HUDEP-2 (cell line): ENCODE measurements around the gene ARFGAP1.

ENCODE experiments used
- DNase-seq, 76 experiments: peaks; one replicate each; lab custom pipeline; 2025; ENCODE audit not compliant: unreplicated experiment in 76 of 76; lab: John Stamatoyannopoulos, UW

Gene ARFGAP1

DNA sequence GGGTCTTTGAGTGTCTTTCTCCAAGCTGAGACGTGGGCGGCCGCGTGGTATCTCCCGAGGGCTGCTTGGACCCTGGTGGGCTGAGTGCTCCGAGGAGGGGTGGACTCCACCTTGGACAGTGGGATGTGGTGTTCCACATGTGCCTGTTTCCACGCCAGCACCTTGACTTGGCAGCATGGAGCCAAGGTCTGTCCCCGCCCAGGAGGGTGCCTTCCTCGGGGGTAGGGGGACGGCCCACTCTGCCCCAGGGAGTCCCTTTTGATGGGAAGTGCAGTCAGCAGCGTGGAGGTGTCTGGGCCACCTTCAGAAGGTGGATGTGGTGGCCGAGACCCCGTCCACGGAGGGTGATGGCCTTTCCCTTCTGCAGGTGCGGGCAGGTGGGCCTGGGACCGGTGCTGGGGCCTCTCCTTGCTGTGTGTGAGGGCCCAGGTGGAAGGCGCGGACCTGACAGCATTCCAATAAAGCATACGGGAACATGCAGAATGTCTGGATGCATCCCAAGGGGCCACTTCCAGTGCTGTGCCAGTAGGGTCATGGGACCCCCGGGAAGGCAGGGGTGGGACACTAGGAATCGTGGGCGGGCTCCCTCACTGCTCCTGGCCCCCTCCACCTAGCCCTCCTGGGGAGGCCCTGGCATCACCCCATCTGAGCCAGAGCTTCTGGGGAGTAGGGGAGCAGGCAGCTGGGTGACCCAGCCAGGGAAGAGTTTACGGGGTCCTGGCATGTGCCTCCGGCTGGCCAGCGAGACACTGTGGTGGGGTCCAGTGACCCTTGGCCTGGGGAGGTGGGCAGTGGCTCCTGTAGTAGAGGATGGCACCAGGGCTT, 16.9 kb downstream of the ARFGAP1 start:
- no peak for DNase-seq

DNA sequence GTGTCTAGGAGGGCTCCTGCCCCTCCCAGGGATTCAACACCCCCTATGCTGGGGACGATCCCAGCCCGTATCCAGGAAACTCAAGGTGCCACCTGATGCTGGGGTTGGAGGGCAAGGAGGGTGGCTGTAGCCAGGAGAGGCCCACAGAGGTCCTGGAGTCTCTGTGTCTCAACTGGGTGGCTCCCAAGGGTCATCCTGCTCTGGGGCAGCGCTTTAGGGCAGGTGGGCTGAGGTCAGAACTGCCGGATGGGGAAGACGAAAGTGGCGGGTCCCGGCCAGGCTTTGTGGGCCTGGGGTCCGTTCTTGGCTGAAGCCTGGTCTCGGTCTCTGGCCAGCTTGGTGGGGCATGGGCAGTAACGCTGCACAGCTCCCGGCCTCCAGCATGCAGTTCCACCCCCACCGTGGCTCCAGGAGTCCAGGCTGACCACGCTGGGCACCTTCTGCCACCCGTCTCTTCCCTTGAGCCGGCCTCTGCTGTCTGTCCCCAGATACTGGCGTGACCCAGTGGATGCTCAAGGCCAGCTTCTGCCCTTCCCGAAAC, 17.6 kb downstream of the ARFGAP1 start:
- no peak for DNase-seq

DNA sequence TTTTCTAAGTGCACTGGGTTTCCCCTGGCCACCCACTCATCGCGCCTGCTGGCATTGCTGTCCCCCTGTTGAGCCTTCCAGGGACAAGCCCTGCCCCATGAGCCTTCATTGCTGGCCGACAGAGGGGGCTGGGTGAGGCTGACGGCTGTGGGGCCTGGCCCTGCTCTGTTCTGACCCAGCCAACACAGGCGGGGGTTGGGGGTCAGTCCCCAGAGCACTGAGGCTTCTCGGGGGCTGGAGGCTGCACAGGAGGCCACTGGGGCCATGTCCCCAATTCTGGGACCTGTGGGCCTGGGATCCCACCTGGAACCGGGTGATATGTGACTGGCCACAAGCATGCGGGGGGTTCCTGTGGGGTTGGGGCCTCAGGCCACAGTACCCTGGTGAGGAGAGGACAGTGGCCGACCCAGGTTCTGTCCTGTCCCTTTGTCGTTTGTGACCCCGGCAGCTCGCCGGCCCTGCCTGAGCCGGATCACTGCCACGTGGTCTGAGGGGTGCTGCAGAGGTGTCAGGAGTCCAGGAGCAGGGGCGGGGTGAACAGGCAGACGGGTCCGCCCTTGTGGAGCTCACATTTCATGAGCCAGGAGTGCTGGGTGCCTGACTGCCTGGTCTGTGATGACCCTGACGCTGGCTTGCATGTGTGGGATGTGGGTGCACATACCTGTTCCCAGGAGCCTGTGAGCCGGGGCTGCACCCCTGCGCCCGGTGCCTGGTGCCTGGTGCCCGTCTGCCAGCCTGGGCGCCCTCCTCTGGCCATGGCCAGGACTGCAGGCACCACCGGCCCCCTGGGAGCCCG, 18.3 kb downstream of the ARFGAP1 start:
- peak in 51 of 76 experiments; percentile 3 to 63 (median 33) for DNase-seq

DNA sequence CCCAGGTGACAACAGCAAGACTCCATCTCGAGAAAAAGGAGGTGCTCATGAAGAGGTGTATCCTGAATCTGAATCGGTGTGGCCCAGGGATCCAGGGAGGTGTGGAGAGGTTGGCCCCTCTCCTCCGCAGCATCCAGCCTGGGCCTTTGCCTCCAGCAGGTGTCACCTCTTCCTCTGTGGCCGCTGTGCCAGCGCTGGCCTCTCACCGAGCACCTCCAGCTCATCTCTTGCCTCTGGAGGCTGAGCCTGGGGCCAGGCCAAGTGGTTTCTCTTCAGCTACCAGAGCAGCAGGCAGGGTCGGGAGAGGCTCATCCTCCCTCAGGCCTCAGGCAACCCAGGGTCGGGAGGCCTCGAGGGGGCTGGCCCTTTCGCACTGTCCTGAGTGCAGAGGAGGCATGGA, 19.2 kb downstream of the ARFGAP1 start:
- no peak for DNase-seq

DNA sequence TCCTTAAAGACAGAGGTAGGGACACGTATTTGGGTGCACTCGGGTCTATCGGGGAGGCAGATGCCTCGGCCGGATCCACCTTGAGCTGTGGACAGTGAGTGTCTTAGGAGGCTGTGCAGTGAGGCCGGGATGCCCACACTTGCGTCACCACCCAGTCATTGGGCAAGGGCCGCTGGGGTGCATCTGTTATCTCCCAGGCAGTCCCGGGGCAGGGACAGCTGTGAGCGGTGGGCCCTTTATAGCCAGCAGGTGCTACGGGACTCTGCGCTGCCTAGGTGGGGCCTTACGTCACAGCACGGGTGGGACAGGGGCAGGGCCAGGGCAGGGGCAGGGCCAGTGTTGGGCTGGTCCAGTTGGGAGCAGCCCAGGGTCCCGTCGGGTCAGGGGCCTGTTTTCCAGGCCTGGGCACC, 19.7 kb downstream of the ARFGAP1 start:
- DNase-seq: no peak

DNA sequence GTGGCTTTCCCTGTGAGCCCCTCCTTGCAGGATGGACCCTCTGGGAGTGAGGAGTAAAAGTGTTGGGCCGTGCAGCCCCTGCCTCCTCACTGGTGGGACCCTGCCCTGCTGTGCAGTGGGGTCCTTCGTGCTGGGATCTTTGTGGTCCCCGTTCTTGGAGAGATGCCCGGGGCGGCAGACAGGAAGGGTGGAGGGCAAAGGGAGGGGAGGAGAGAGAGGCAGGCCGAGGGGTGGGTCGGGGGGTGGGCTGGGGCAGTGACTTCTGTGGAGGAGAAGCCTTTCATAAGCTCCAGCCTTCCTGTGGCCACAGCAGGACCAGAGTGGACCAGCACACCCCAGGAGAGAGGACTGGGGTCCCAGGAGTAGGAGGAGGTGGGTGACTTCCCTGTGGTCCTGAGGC, 20.3 kb downstream of the ARFGAP1 start, which contains the start of gene COL20A1:
TSS of gene COL20A1 (plus strand) at position 283 of the 400 bp plus-strand sequence. CDS start 1,922 bp downstream, outside the sequence.
- DNase-seq: no peak

DNA sequence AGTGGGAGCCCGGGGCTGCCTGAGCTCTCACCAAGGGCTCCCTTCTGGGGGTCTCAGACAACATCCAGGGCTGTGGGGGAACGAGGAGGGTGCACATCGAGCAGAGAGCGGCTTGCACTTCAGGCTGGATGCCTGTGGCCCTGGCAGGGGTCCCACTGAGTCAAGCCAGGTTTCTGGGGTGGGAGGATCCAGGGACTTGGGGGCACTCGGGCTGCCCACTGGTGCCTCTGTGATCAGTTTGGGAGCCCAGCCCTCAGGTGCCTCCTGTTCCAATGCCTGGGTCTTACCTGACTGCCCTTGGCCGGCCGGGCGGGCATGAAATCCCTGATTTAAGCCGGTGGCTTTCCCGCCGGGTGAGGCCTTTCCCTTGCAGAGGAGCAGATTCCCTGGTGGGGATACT, 20.8 kb downstream of the ARFGAP1 start:
- no peak for DNase-seq

DNA sequence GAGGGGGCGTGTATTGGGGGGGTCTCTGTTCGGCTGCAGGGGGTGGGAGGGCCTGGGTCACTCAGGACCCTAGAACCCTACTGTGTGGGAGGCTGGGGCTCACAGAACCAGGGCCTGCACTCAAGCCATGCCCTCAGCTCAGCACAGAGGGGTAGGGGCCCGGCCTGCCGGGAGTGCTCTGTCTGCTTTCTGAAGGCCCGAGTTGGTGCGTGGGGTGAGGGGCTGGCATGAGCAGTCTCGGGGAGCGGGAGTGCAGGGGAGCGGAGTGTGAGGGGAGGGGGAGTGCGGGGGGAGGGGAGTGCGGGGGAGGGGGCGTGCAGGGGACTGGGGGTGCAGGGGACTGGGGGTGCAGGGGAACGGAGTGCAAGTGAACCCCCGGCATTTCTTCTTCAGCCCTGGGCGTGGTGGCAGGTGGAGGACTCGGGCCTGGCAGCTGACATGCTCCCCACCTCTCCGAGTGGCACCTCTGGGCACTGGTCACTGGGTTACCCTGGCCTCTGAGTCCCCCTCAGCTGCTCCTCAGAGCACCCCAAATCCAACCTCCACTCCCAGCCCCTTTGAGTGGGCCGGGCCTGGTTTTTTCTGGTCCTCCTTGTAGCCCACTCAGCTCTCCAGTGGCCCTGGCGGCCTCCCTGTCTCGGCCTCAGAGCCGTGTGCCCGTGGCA, 21.4 kb downstream of the ARFGAP1 start:
- DNase-seq: no peak

DNA sequence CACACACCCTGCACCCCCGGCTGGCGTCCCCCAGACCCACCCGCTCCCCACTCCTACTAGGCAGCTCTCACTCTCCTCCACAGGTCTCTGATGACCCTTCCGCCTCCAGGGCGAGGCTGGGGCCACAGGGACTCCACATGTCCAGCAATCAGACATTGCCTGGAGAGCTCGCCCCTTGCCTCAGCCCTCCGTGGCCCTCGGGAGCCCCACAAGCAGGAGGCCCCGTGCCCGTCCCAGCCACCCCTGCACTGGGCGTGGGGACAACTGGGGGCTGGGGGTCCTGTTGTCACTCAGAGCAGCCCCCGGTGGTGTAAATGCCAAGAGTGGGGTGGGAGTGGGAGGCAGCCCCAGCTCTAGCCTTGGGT, 21.9 kb downstream of the ARFGAP1 start:
- DNase-seq: no peak

DNA sequence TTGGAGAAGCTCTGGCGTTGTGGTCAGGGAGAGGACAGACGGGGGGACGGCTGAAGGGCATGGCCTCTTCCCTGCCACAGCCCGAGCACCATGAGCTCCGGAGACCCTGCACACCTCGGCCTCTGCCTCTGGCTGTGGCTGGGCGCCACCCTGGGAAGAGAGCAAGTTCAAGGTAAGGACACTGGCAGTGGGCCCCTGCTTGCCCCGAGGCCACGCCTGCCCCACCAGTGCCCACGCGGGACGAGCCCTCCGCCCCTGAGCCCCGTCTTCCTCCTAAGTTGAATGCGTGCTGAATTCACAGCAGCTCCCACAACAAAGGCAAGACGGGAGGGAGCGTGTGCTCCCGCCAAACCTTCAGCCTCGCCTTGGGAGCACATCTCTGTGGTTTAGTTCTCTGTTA, 22.4 kb downstream of the ARFGAP1 start:
- no peak for DNase-seq

DNA sequence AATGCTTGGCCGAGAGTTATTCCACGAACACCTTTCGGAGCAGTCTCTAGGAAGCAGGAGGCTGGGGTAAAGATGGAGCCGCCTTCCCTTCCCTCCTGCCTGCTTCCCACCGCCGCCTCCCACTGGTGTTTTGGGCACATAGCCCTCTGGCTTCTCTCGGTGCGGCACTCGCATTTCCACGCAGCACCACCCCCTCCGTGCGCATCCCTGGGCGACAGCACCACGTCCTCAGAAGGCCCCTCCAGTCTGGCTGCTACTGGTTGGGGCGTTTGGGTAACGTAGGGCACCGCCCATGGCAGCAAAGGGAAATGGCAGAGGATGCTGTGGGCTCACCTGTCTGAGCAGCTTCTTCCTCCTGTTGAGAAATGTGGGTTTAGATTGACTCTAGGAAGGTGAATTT, 22.8 kb downstream of the ARFGAP1 start:
- DNase-seq: no peak

DNA sequence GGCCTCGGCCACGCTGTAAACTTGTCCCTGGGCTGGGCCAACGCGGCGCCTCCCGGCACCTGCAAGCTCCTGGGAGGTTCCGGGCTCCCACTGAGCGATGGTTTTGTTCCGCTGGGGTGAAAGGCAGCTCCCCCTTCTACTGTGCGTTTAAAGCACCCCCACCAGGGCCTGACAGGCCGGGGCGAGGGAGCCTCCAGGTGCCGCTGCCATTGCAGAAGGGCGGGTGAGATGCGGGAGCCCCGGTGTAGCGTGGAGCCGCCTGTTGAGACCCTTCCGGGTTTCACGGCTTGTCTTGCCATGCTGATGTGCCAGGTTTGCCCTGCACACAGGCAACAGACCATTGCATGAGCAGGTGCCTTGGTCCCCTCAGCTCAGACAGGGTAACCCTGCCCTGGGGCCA, 23.2 kb downstream of the ARFGAP1 start:
- DNase-seq: no peak

DNA sequence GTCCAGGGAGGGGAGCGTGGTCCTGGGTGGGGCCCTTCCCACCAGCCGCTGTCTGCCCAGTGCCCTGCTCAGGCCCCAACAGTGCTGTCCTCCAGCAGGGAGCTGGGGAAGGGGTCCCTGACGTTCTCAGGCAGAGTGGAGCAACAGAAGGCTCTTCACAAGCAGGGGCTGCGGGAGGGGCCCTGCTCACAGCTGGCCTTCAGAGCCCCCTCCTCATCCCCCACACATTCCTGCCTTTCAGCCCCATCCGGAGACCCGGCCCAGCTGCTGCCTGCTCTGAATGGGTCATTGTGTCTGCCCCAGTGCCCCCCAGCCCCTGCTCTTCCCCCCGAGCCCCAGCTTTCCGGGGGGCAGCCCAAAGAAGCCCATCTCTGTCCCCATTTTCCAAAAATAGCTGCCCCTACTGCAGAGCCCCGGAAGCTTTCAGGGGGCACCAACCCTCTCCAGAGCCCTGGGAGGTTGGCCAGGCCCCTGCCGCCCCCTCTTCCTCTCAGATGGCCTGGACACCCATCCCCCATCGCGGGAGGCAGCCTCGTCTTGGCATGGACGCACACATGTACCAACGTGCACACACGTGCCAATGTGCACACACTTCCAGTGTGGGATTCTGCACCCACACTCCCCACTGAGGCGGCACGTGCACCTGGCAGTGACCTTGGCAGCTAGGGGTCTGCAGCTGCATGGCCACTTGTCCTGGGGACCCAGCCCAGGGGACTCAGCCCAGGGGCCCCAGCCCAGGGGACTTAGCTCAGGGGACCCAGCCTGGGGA, 24.1 kb downstream of the ARFGAP1 start:
- DNase-seq: no peak

DNA sequence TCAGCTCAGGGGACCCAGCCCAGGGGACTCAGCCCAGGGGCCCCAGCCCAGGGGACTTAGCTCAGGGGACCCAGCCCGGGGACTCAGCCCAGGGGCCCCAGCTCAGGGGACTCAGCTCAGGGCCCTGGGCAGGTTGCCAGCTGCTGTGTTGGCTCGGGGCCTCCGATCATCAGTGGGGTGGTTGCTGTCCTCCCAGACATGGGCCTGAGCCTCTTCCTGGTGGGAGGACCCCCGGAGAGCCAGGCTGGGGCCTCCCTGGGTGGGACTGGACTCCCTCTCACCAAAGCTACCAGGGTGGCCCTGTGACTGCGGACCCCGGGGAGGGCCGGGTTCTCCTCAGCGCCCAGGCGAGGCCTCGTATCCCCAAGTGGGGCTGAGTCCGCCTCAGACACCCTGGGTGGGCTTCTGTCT, 24.8 kb downstream of the ARFGAP1 start:
- no peak for DNase-seq

DNA sequence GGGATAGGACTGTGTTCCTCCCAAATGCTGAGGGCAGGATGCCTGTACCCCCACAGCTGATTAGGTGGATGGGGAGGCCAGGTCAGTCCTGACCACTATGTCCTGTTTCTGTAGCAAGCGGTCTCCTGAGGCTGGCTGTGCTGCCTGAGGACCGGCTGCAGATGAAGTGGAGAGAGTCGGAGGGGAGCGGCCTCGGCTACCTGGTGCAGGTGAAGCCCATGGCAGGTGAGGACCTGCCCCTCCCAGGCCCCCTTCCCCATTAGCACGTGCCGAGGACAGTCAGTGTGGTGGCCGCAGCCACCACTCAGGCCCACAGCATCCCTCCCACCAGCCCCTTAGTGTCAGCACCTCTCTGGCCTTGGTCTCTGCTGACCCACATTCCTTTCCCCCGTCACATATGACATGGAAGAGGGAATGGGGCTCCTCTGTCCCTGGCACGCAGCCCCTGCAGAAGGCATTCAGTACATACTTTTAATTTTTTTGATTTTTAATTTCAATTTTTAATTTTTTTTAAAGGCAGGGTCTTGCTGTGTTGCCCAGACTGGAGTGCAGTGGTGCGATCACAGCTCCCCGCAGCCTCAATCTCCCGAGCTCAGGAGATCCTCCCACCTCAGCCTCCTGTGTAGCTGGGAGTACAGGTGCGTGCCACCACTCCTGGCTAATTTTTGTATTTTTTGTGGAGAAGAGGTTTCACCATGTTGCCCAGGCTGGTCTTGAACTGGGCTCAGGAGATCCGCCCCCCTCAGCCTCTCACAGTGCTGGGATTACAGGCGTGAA, 25.4 kb downstream of the ARFGAP1 start:
- DNase-seq: no peak

DNA sequence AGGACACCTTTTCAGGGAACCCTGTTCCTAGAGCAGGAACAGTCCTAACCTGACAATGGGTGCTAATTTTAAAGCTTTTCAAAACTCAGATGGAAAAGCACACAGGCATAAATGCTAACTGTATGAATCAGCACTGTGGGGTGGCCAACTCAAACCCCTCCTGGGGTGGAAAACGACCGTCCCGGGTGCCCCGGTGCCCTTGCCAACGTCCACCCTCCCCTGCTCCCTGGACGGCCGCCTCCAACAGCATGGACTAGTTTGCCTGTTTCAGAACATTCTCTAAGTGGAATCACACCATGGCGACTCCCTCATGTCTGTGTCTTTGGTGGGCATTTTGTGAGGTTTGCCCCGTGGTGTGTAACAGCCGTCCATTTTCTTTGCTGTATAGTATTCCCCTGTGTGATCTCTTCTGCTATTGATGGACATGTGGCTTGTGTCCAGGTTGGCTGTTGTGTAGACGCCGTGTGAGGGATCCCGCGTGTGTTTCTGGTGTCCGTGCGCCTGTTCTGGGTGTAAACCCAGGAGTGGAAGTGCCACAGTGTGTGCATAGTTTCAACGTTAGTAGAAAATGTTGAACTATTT, 26.2 kb downstream of the ARFGAP1 start:
- DNase-seq: no peak

DNA sequence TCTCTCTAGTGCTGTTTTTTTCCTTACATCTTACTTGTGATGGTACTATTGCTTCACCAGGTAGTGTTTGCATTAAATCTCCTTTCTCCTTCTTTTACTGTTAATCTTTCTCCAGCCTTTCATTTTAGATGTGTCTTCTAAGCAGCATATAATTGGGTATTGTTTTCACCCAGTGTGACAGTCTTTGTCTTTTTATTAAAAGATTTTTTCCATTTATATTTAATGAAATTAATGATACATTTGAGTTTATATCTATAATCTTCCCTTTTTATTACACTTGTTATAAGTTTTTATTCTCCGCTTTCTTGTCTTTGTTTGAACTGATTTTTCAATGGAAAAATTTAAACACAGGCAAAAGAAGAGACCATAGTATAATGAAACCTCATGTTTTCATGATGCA, 29.1 kb downstream of the ARFGAP1 start:
- no peak for DNase-seq

DNA sequence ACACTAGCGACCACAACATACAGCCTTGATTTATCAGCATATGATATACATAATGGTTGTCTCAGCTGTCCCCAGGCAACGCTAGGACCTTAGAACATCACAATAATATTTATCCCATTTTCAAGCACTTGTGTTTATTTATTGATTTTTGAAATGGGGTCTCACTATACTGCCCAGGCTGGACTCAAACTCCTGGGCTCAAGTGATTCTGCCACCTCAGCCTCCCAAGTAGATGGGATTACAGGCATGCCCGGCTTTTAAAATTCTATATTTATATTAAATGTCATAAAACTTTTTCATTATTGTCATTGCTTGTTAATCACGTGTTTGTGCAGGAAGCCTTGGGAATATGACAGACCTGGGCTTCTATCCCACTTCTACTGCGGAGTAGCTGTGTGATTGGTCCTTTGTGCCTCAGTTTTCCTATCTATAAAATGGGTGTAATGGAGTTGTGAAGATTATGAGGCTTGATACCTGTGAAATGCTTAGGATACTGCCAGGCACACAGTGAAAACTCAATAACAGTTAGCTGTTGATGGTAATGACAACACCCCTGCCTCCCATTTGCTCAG, 30.6 kb downstream of the ARFGAP1 start:
- DNase-seq: no peak

DNA sequence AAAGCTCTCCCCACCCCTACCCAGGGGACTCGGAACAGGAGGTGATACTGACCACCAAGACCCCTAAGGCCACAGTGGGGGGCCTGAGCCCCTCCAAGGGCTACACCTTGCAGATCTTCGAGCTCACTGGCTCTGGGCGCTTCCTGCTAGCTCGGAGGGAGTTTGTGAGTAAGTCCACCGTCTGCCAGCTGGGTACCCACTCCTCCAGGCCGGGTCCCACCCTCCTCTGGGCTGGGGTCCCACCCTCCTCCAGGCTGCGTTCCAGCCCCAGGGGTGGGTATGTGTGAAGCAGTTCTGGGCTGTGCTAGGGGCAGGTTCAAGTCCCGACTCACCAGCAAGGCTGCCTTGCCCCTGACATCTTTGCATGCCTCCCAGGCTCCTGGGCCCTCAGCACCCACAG, 32.8 kb downstream of the ARFGAP1 start:
- no peak for DNase-seq
